A549 (cell line): ENCODE data around the gene XYLB. TPM values are rescaled to one million over a fixed set of nuclear protein-coding genes. Genes with fewer than 3 reads are reported as not detected.
"Not testable (repeated sequence)": the region's sequence is repeated elsewhere in the genome, so short reads cannot be mapped to it uniquely, and the experiment has no call there.

Experiments used
- ATAC-seq, 2 experiments: fragments of 200-7000 bp in 1 of 2; fragments of >200 bp in 1 of 2; cut with Nextera tagmentation in 1 of 2; cut with Tn5 transposase in 1 of 2; 3 replicates each; pipeline versions ENCODE4 v1.8.0 to v1.9.1; 2018 to 2020; ENCODE audit warnings: mild to moderate bottlenecking in 1 of 2, moderate library complexity in 1 of 2
- CTCF ChIA-PET: fragments of 300-600 bp; sonication (Branson Sonifier 250); formaldehyde crosslinking; extraction: SDS; loops from one replicate; lab custom pipeline; 2021; ENCODE audit warnings: antibody characterized with exemption, inconsistent platforms; lab: Yijun Ruan, JAX
- POLR2A ChIA-PET: fragments of 350-600 bp; formaldehyde crosslinking; extraction: SDS; loops from one replicate; lab custom pipeline; 2021; ENCODE audit warnings: antibody characterized with exemption, inconsistent platforms; lab: Yijun Ruan, JAX
- DNase-seq, 2 experiments: peaks; one replicate each; pipeline versions ENCODE4 v3.0.0 to v3.0.0-alpha.2; 2011 to 2016; ENCODE audit warnings: low read depth in 1 of 2, low spot score in 1 of 2
- FAIRE-seq: peaks from 2 replicates; lab custom pipeline; 2011; peaks lifted over from hg19 to GRCh38; lab: Jason Lieb, UNC
- H3K27ac ChIP-seq, 2 experiments: fragments of >200 bp; sonication (Bioruptor Twin); formaldehyde crosslinking; 3 replicates each; pipeline ENCODE4 v1.5.1; 2016 to 2017
- H3K4me1 ChIP-seq: fragments of >200 bp; sonication (Bioruptor Twin); formaldehyde crosslinking; 3 replicates; pipeline ENCODE4 v1.6.1; 2016
- H3K4me2 ChIP-seq: fragments of >200 bp; sonication (Bioruptor Twin); formaldehyde crosslinking; 3 replicates; pipeline ENCODE4 v1.6.1; 2016
- H3K4me3 ChIP-seq: fragments of >200 bp; sonication (Bioruptor Twin); formaldehyde crosslinking; 3 replicates; pipeline ENCODE4 v1.5.1; 2016
- H3K9me3 ChIP-seq: fragments of >200 bp; sonication (Bioruptor Twin); formaldehyde crosslinking; 3 replicates; pipeline ENCODE4 v1.6.1; 2016
- BHLHE40 ChIP-seq: IDR thresholded peaks from 2 replicates; pipeline ENCODE4 v1.6.1; 2012; ENCODE audit warnings: low read depth, low read length, inconsistent platforms
- CEBPB ChIP-seq, 2 experiments: fragments of >200 bp in 1 of 2; sonication (Bioruptor Twin) in 1 of 2; formaldehyde crosslinking in 1 of 2; IDR thresholded peaks; 2 replicates each; pipeline ENCODE4 v1.6.1; 2012 to 2016
- CHD4 ChIP-seq: fragments of 200-600 bp; sonication (generic); IDR thresholded peaks from 2 replicates; pipeline ENCODE4 v1.6.1; 2016; ENCODE audit warnings: antibody characterized with exemption, mild to moderate bottlenecking, borderline replicate concordance
- EP300 ChIP-seq, 2 experiments: fragments of >200 bp; sonication (Bioruptor Twin); formaldehyde crosslinking; IDR thresholded peaks; 2 replicates in 1 of 2; 3 replicates in 1 of 2; pipeline ENCODE4 v1.6.1; 2016 to 2017
- FOSB ChIP-seq: fragments of 250-450 bp; sonication (Bioruptor Pico); IDR thresholded peaks from 2 replicates; pipeline ENCODE4 v1.5.0; 2020; ENCODE audit warnings: mild to moderate bottlenecking, moderate library complexity
- FOSL2 ChIP-seq, 2 experiments: fragments of 450-650 bp in 1 of 2; fragments of >200 bp in 1 of 2; sonication (Bioruptor Twin) in 1 of 2; formaldehyde crosslinking; IDR thresholded peaks; 2 replicates each; pipeline versions ENCODE4 v1.5.0 to v1.6.1; 2016 to 2020; ENCODE audit warnings: mild to moderate bottlenecking in 1 of 2, moderate library complexity in 1 of 2
- HEYL ChIP-seq: fragments of 250-450 bp; sonication (Bioruptor Pico); IDR thresholded peaks from 2 replicates; pipeline ENCODE4 v1.8.0; 2021; ENCODE audit warnings: mild to moderate bottlenecking, moderate library complexity
- JUNB ChIP-seq: fragments of >200 bp; sonication (Bioruptor Twin); formaldehyde crosslinking; IDR thresholded peaks from 2 replicates; pipeline ENCODE4 v1.6.1; 2016
- KDM1A ChIP-seq: fragments of 200-600 bp; sonication (generic); IDR thresholded peaks from 2 replicates; pipeline ENCODE4 v1.6.1; 2016; ENCODE audit warnings: low read depth, mild to moderate bottlenecking
- NFE2L2 ChIP-seq: fragments of 150-350 bp; conservative IDR thresholded peaks from 2 replicates; pipeline ENCODE4 v1.6.1; 2014; ENCODE audit warnings: low read length
- NR3C1 ChIP-seq: fragments of >200 bp; sonication (Bioruptor Twin); formaldehyde crosslinking; IDR thresholded peaks from 3 replicates; pipeline ENCODE4 v1.6.1; 2017
- RCOR1 ChIP-seq: fragments of 150-350 bp; IDR thresholded peaks from 2 replicates; pipeline ENCODE4 v1.6.1; 2014; ENCODE audit warnings: antibody characterized with exemption, low read length, low read depth
- SMC3 ChIP-seq: fragments of >200 bp; sonication (Bioruptor Twin); formaldehyde crosslinking; IDR thresholded peaks from 3 replicates; pipeline ENCODE4 v1.6.1; 2018; ENCODE audit warnings: inconsistent platforms
- TP53 ChIP-seq: fragments of 250-450 bp; sonication (Bioruptor Pico); IDR thresholded peaks from 2 replicates; pipeline ENCODE4 v1.5.0; 2021; ENCODE audit warnings: mild to moderate bottlenecking, moderate library complexity
- WGBS: methylation state at CpG from one replicate; pipeline ENCODE4 v1.1.6; 2017; ENCODE audit errors: missing lambda C conversion rate; 5-methylcytosine and 5-hydroxymethylcytosine counted together
- polyA plus RNA-seq, 4 experiments: library from polyadenylated mRNA; depleted of rRNA in 3 of 4; stranded (reverse); fragments of >200 nt; fragmentation: RNase III in 1 of 4; extraction: RNeasy Plus Mini Kit Qiagen cat#74134 plus additional on column Dnase treatment in 1 of 4; gene quantifications; 2 replicates in 3 of 4; 3 replicates in 1 of 4; pipeline ENCODE4 v1.2.3, GENCODE V29; 2011 to 2017
- TF ChIP-seq, protein P1 (sequence below): fragments of 200-600 bp; sonication (generic); IDR thresholded peaks from 2 replicates; pipeline ENCODE4 v1.6.1; 2016; ENCODE audit warnings: antibody characterized with exemption, mild to moderate bottlenecking, moderate library complexity
- TF ChIP-seq, protein P2 (sequence below): fragments of 450-650 bp; IDR thresholded peaks from 2 replicates; pipeline ENCODE4 v1.6.1; 2014; ENCODE audit warnings: antibody characterized with exemption
- TF ChIP-seq, protein P3 (sequence below): fragments of >200 bp; sonication (Bioruptor Twin); formaldehyde crosslinking; IDR thresholded peaks from 3 replicates; pipeline ENCODE4 v1.6.1; 2016
- TF ChIP-seq, protein P4 (sequence below): fragments of 250-450 bp; sonication (Bioruptor Pico); IDR thresholded peaks from 2 replicates; pipeline ENCODE4 v1.5.0; 2020; ENCODE audit warnings: low read depth, mild to moderate bottlenecking, moderate library complexity
- TF ChIP-seq, protein P5 (sequence below): IDR thresholded peaks from 2 replicates; pipeline ENCODE4 v1.6.1; 2012

Gene XYLB
- polyA plus RNA-seq, 2 of the 4 experiments (the other 2 are of a cell fraction) = 4.9 to 5.4 TPM

DNA sequence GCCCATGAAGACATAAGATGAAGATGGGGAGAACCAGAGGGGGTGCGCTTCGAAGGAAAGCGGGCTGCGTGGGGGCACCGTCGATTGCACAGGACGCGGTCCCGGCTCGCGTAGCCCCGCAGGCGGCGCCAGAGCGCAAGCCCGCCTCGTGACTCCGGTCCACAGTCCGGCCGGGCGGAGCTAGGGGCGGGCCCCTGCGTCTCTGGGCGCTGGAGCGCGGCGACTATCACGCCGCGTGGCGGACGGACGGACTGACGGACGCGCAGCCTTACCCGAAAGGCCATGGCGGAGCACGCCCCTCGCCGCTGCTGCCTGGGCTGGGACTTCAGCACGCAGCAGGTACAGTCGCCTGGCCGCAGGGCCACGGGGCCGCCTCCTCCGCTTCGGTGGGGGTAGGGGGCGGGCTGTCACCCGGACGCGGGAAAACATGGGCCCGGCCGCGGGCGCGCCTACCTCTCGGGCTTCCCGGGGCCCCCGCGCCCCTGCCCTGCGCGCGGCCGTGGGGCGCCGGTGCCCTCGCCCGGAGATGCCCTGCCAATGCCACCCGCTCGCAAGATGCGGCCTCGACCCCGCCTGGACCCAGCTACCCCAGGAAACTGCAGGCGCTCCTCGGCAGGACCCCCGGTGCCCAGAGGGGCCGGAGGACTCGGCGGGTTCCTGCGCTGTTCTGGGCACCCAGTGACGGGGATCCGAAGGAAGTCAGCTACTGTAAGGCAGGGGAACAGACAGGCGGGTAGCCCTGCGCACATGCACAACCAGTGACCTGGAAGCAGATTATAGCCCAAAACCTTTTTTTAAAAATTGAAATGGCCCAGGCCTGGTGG lies at the start of gene XYLB (continued):
- TF ChIP-seq, protein P1, sequence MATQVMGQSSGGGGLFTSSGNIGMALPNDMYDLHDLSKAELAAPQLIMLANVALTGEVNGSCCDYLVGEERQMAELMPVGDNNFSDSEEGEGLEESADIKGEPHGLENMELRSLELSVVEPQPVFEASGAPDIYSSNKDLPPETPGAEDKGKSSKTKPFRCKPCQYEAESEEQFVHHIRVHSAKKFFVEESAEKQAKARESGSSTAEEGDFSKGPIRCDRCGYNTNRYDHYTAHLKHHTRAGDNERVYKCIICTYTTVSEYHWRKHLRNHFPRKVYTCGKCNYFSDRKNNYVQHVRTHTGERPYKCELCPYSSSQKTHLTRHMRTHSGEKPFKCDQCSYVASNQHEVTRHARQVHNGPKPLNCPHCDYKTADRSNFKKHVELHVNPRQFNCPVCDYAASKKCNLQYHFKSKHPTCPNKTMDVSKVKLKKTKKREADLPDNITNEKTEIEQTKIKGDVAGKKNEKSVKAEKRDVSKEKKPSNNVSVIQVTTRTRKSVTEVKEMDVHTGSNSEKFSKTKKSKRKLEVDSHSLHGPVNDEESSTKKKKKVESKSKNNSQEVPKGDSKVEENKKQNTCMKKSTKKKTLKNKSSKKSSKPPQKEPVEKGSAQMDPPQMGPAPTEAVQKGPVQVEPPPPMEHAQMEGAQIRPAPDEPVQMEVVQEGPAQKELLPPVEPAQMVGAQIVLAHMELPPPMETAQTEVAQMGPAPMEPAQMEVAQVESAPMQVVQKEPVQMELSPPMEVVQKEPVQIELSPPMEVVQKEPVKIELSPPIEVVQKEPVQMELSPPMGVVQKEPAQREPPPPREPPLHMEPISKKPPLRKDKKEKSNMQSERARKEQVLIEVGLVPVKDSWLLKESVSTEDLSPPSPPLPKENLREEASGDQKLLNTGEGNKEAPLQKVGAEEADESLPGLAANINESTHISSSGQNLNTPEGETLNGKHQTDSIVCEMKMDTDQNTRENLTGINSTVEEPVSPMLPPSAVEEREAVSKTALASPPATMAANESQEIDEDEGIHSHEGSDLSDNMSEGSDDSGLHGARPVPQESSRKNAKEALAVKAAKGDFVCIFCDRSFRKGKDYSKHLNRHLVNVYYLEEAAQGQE = no peak
- TF ChIP-seq, protein P2, sequence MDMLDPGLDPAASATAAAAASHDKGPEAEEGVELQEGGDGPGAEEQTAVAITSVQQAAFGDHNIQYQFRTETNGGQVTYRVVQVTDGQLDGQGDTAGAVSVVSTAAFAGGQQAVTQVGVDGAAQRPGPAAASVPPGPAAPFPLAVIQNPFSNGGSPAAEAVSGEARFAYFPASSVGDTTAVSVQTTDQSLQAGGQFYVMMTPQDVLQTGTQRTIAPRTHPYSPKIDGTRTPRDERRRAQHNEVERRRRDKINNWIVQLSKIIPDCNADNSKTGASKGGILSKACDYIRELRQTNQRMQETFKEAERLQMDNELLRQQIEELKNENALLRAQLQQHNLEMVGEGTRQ = peak; percentile 66
- TF ChIP-seq SMC3 (peak; percentile 88), KDM1A (no peak), JUNB (no peak), FOSB (no peak), EP300 (IDR thresholded peaks at IDR 0.05) (no peak), CEBPB (IDR thresholded peaks at IDR 0.05) (0 out of 4 replicates have a peak, but pooled peaks of 1 of the 2 experiments have one; percentile 6), NR3C1 (no peak)
- TF ChIP-seq, protein P3, sequence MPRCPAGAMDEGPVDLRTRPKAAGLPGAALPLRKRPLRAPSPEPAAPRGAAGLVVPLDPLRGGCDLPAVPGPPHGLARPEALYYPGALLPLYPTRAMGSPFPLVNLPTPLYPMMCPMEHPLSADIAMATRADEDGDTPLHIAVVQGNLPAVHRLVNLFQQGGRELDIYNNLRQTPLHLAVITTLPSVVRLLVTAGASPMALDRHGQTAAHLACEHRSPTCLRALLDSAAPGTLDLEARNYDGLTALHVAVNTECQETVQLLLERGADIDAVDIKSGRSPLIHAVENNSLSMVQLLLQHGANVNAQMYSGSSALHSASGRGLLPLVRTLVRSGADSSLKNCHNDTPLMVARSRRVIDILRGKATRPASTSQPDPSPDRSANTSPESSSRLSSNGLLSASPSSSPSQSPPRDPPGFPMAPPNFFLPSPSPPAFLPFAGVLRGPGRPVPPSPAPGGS = 0 out of 3 replicates have a peak, but pooled peaks have one; percentile 63
- TF ChIP-seq, protein P4, sequence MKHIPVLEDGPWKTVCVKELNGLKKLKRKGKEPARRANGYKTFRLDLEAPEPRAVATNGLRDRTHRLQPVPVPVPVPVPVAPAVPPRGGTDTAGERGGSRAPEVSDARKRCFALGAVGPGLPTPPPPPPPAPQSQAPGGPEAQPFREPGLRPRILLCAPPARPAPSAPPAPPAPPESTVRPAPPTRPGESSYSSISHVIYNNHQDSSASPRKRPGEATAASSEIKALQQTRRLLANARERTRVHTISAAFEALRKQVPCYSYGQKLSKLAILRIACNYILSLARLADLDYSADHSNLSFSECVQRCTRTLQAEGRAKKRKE (CRISPR knock-in tag) = no peak
- TF ChIP-seq, protein P5, sequence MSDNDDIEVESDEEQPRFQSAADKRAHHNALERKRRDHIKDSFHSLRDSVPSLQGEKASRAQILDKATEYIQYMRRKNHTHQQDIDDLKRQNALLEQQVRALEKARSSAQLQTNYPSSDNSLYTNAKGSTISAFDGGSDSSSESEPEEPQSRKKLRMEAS = peak; percentile 97

DNA sequence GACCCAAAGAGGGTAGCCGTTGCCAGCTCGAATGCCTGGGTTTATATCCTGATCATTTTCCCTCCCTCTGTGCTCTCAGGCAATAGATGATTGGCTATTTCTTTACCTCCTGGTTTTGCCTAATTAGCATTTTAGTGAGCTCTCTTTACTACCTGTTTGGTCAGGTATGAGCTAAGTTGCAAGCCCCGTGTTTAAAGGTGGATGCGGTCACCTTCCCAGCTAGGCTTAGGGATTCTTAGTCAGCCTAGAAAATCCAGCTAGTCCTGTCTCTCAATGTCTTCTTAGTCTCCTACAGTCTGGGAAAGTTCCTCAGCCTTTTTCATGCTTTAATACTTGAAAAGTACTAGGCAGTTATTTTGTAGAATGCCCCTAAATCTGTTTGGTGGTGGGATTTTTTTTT lies 49.5 kb upstream of the XYLB start:
- ATAC-seq, H3K9me3 ChIP-seq, H3K27ac ChIP-seq, DNase-seq, POLR2A ChIA-PET, H3K4me2 ChIP-seq, H3K4me3 ChIP-seq, H3K4me1 ChIP-seq, FAIRE-seq: not testable (repeated sequence)
- 33% methylated on average over 4 of the region's 4 CpGs for WGBS
- CTCF ChIA-PET = interaction anchor here (0.5 to 2.0 kb wide), 5 partner anchors 8 to 200 kb away, joined by 3 to 9 read pairs (median 4); partner anchors contain the start of gene XYLB

DNA sequence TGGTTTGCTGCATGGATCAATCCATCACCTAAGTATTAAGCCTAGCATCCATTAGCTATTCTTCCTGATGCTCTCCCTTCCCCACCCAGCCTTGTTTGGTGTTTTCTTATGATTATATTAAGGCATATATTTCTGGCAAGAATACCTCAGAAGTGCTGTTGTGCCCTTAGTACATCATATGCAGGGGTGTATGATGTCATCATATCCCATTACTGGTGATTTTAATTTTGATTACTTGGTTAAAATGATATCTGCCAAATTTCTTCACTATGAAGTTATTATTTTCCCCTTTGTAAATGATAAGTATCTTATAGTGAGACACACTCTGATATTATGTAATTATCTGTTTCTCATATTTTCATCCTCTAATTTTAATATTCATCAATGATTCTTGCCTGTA lies 49.0 kb upstream of the XYLB start:
- FAIRE-seq = no peak
- DNase-seq = no peak
- ChIA-PET POLR2A (interaction anchor here (1.1 kb wide), 1 partner anchor 160 kb away, joined by 5 read pairs; the partner anchor contains the start of gene ACAA1), CTCF (interaction anchor here (0.5 to 2.1 kb wide), 17 partner anchors 9 to 323 kb away, joined by 3 to 11 read pairs (median 4); partner anchors contain the start of genes SLC22A14 and XYLB)
- no peak for ATAC-seq
- Histone ChIP-seq H3K27ac (no peak overlapping the region), H3K4me3 (no peak overlapping the region), H3K9me3 (no peaks in the 10 kb centered on the region), H3K4me2 (no peak overlapping the region), H3K4me1 (no peaks in the 10 kb centered on the region)
- TF ChIP-seq, protein P2 = no peak
- TF ChIP-seq RCOR1 (no peak), HEYL (CRISPR knock-in tag) (no peak), SMC3 (no peak), BHLHE40 (no peak), NFE2L2 (no peak), TP53 (no peak), CHD4 (no peak), FOSL2 (IDR thresholded peaks at IDR 0.05) (no peak), FOSL2 (CRISPR knock-in tag; IDR thresholded peaks at IDR 0.05) (no peak)
- TF ChIP-seq, protein P1 = no peak
